Measurements from ENCODE around the gene NXN.
"Not testable (repeated sequence)": the region's sequence is repeated elsewhere in the genome, so short reads cannot be mapped to it uniquely, and the experiment has no call there.

Gene NXN

GRCh38 chr17:752620-753219, 226.9 kb downstream of the NXN start:
- H3K4me1 ChIP-seq (ENCODE audit: control insufficient read depth, insufficient read depth, low read length) = peaks cover 6% of the 10 kb centered on the region
- no peaks in the 10 kb centered on the region for H3K27me3 ChIP-seq (ENCODE audit: control insufficient read depth, insufficient read depth, low read length, poor library complexity, severe bottlenecking)
- H3K27ac ChIP-seq (ENCODE audit: insufficient read depth, low read depth, low read length, poor library complexity, severe bottlenecking) = peak overlapping the region; percentile 36

GRCh38 chr17:752002-752619, 227.5 kb downstream of the NXN start, which contains the start of gene GEMIN4:
Gene GEMIN4 (minus strand): TSS chr17:752264. CDS start chr17:752142, 122 bp downstream.
- H3K4me1 ChIP-seq (ENCODE audit: control insufficient read depth, insufficient read depth, low read length) = peaks cover 6% of the 10 kb centered on the region
- H3K36me3 ChIP-seq (ENCODE audit: control insufficient read depth, insufficient read depth, low read length) = peaks cover 16% of the 10 kb centered on the region
- no peaks in the 10 kb centered on the region for H3K27me3 ChIP-seq (ENCODE audit: control insufficient read depth, insufficient read depth, low read length, poor library complexity, severe bottlenecking)
- 1% methylated on average over 87 of the region's 87 CpGs for WGBS, 2 experiments
- peak within 1 kb of the TSS; percentile 93 for H3K4me3 ChIP-seq (ENCODE audit: insufficient read depth, low read depth, low read length)
- H3K9me3 ChIP-seq (ENCODE audit: control insufficient read depth, low read length) = no peaks in the 10 kb centered on the region
- H3K27ac ChIP-seq (ENCODE audit: insufficient read depth, low read depth, low read length, poor library complexity, severe bottlenecking) = peak within 1 kb of the TSS; percentile 36

More at GRCh38 chr17:752620-753219, 226.9 kb downstream of the NXN start:
- Histone ChIP-seq H3K36me3 (ENCODE audit: control insufficient read depth, insufficient read depth, low read length) (peaks cover 10% of the 10 kb centered on the region), H3K9me3 (ENCODE audit: control insufficient read depth, low read length) (no peaks in the 10 kb centered on the region), H3K4me3 (ENCODE audit: insufficient read depth, low read depth, low read length) (peak overlapping the region; percentile 93)
- 68% methylated on average over 40 to 43 of the region's 43 CpGs for WGBS, 2 experiments

GRCh38 chr17:751269-752001, 228.1 kb downstream of the NXN start:
- no peaks in the 10 kb centered on the region for H3K27me3 ChIP-seq (ENCODE audit: control insufficient read depth, insufficient read depth, low read length, poor library complexity, severe bottlenecking)
- H3K36me3 ChIP-seq (ENCODE audit: control insufficient read depth, insufficient read depth, low read length) = peaks cover 22% of the 10 kb centered on the region
- WGBS, 2 experiments = 4% methylated on average over 49 of the region's 49 CpGs
- peak overlapping the region; percentile 93 for H3K4me3 ChIP-seq (ENCODE audit: insufficient read depth, low read depth, low read length)
- H3K9me3 ChIP-seq (ENCODE audit: control insufficient read depth, low read length) = no peaks in the 10 kb centered on the region
- H3K4me1 ChIP-seq (ENCODE audit: control insufficient read depth, insufficient read depth, low read length) = peaks cover 6% of the 10 kb centered on the region
- H3K27ac ChIP-seq (ENCODE audit: insufficient read depth, low read depth, low read length, poor library complexity, severe bottlenecking) = no peak overlapping the region

GRCh38 chr17:750431-751037, 229.0 kb downstream of the NXN start:
- H3K36me3 ChIP-seq (ENCODE audit: control insufficient read depth, insufficient read depth, low read length) = peaks cover 30% of the 10 kb centered on the region
- no peaks in the 10 kb centered on the region for H3K27me3 ChIP-seq (ENCODE audit: control insufficient read depth, insufficient read depth, low read length, poor library complexity, severe bottlenecking)
- H3K4me1 ChIP-seq (ENCODE audit: control insufficient read depth, insufficient read depth, low read length) = peaks cover 6% of the 10 kb centered on the region
- H3K27ac ChIP-seq (ENCODE audit: insufficient read depth, low read depth, low read length, poor library complexity, severe bottlenecking) = no peak overlapping the region
- no peaks in the 10 kb centered on the region for H3K9me3 ChIP-seq (ENCODE audit: control insufficient read depth, low read length)
- WGBS, 2 experiments = 89 to 91% methylated on average over 8 of the region's 8 CpGs
- peak overlapping the region; percentile 93 for H3K4me3 ChIP-seq (ENCODE audit: insufficient read depth, low read depth, low read length)

GRCh38 chr17:749359-749758, 230.2 kb downstream of the NXN start:
- 68 to 69% methylated on average over 7 of the region's 7 CpGs for WGBS, 2 experiments
- not testable (repeated sequence) for H3K27me3 ChIP-seq (ENCODE audit: control insufficient read depth, insufficient read depth, low read length, poor library complexity, severe bottlenecking); H3K9me3 ChIP-seq (ENCODE audit: control insufficient read depth, low read length); H3K4me3 ChIP-seq (ENCODE audit: insufficient read depth, low read depth, low read length); H3K4me1 ChIP-seq (ENCODE audit: control insufficient read depth, insufficient read depth, low read length); H3K27ac ChIP-seq (ENCODE audit: insufficient read depth, low read depth, low read length, poor library complexity, severe bottlenecking)
- H3K36me3 ChIP-seq (ENCODE audit: control insufficient read depth, insufficient read depth, low read length) = peaks cover 40% of the 10 kb centered on the region

All from ectodermal cell (in vitro differentiated cells).